ENCODE measurements around the gene EMC10.

The EMC10 gene

DNA sequence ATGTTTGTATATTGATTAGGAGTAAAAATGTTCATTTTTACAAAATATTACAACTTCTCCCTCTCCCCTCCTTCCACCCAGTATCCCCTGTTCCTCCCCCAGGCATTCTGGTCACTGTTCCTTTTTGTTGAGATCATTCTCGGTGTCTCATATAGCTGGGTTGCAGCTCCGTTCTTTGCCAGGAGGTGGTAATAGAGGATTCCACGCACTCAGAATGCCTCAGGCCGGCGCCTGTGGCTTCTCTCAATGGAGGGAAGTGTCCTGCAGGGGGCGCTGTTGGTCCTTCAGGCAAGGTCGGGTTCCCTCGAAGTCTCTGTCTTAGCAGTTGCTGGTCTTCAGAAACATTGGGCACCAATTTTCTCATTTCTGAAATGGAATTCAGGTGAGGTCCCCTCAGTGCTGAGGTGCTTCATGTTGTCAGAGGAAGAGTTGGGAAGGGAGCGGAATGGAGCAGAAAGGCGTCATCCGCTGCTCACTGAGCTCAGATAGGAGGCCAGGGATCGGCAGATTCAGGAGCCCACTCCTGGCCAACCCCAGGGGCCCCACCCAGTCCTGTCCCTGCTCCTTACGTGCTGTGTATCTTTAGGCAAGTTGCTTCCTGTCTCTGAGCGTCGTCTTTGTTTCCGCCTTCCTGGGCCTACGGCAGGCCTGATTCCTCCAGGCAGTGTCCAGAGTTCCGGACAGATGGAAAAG, 10.7 kb downstream of the EMC10 start:
- DNase-seq (ENCODE audit: extremely low spot score), result no peak
- ChIA-PET CTCF (interaction anchor here (0.7 to 1.3 kb wide), 2 partner anchors 13 to 118 kb away, joined by 3 to 4 read pairs; no protein-coding TSS in a partner anchor), POLR2A (no interaction called here)
- TF ChIP-seq, protein P1, sequence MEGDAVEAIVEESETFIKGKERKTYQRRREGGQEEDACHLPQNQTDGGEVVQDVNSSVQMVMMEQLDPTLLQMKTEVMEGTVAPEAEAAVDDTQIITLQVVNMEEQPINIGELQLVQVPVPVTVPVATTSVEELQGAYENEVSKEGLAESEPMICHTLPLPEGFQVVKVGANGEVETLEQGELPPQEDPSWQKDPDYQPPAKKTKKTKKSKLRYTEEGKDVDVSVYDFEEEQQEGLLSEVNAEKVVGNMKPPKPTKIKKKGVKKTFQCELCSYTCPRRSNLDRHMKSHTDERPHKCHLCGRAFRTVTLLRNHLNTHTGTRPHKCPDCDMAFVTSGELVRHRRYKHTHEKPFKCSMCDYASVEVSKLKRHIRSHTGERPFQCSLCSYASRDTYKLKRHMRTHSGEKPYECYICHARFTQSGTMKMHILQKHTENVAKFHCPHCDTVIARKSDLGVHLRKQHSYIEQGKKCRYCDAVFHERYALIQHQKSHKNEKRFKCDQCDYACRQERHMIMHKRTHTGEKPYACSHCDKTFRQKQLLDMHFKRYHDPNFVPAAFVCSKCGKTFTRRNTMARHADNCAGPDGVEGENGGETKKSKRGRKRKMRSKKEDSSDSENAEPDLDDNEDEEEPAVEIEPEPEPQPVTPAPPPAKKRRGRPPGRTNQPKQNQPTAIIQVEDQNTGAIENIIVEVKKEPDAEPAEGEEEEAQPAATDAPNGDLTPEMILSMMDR (IDR thresholded peaks at IDR 0.05; ENCODE audit: control extremely low read depth, extremely low read depth, low read depth, missing control alignments), result peak; percentile 32

DNA sequence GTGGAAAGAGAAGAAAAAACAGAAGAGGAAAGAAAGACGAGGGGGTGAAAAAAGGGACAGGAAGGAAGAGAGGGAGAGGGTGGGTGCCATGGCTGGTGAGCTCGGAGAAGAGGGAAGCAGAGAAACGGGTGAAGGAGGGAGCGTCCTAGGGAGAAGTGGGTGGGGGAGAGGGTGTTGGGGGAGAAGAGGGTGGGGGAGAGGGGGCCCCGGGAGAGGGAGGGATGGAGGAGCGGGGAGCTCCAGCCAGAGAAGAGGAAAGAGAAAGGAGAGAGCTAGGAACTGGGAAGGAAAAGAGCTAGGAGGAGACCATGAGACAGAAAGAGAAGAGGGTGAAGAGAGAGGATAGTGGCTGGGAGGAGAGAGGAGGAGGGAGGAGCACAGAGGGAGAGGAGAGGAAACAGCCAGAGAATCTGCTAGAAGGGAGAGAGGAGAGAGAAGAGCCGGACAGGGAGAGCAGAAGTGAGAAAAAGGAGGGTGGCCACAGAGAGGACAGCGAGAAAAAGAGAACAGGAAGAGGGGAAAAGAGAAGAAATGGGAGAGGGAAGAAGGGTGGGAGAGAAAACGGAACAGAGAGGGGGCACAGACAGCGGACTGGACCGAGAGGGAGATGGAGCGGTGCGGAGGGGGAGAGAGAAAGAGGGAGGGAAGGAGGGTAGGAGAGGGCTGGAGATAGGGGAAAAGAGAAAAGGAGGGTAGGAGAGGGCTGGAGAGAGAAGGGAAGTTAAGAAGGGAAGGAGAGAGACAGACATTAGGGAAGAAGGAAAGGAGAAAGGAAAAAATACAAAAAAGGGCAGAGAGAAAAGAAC, 12.3 kb downstream of the EMC10 start:
- CTCF ChIA-PET, result no interaction called here
- TF ChIP-seq, protein P1 (IDR thresholded peaks at IDR 0.05; ENCODE audit: control extremely low read depth, extremely low read depth, low read depth, missing control alignments), result no peak
- no peak for DNase-seq (ENCODE audit: extremely low spot score)

DNA sequence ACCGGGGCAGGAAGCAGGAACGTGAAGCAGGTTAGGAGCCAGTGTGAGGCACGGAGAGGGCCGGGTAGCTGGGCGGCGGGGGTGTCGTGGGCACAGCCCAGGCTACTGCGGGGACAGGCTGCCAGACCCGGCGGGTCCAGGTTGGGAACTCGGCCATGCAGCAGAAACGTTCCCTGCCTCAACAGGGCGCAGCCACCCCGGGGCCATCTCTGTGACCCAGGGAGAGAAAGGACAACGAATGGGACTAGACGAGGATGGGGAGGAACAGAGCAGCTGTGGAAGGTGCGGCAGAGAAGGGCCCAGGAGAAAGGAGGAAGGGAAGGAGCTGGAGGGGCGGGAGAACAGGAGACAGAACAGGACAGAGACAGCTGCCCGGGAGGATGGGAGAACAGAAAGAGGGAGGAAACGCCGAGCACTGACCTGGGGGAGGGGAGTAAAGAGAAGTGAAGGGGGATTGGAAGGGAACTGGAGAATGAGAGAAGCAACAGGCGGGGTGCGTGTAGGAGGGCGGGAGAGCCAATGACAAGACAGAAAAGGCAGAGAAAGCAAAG, 13.2 kb downstream of the EMC10 start:
- ChIA-PET POLR2A (no interaction called here), CTCF (interaction anchor here (1.1 kb wide), 1 partner anchor 29 kb away, joined by 3 read pairs; no protein-coding TSS in a partner anchor)
- no peak for DNase-seq (ENCODE audit: extremely low spot score)
- TF ChIP-seq, protein P1 (IDR thresholded peaks at IDR 0.05; ENCODE audit: control extremely low read depth, extremely low read depth, low read depth, missing control alignments), result no peak

More for the DNA sequence above, 12.3 kb downstream of the EMC10 start:
- POLR2A ChIA-PET, result interaction anchor here (0.6 to 0.7 kb wide), 2 partner anchors 10 to 28 kb away, joined by 3 to 4 read pairs; no protein-coding TSS in a partner anchor

DNA sequence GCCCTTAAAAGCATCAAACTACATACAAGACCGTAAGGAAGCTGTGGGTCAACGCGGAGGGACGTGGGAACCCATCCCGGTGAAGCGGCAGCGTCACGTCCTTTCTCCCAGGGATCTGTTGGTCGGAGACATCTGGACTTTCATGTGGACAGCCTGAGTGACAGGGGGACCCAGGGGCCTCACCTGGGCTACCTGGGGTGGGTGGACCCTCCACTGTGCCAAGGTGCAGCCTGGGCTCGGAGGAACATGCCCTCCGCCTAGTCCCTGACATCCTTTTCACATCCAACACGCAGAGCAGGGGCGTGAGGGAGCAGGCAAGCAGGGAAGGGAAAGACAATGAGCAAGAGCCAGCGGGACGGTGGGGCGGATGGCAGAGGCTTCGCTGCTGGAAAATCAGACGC, 14.1 kb downstream of the EMC10 start:
- ChIA-PET POLR2A (no interaction called here), CTCF (no interaction called here)
- DNase-seq (ENCODE audit: extremely low spot score), result no peak
- TF ChIP-seq, protein P1 (IDR thresholded peaks at IDR 0.05; ENCODE audit: control extremely low read depth, extremely low read depth, low read depth, missing control alignments), result no peak

DNA sequence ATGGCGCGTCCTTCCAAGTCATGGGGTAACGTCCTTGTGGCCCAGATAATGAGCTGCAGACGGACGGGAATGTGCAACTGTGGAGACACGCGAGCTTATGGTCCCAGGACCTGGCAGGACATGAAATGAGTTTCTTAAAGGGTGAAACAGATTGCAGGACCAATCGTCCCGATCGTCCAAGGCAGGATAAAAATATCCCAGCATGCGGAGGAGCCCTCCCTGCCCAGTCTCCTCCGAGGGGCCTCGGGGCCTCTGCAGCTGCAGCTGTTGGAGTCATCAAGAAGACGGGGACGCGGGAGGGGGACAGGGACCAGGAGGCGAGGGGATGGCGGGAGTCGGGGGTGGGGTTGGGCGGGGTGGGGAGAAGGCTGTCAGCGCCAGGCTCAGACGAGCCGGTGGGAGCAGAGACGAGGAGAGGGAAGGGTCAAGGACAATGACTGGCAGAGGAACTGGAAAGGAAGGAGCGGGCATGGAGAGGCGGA, 14.7 kb downstream of the EMC10 start:
- TF ChIP-seq, protein P1 (IDR thresholded peaks at IDR 0.05; ENCODE audit: control extremely low read depth, extremely low read depth, low read depth, missing control alignments), result no peak
- ChIA-PET POLR2A (no interaction called here), CTCF (interaction anchor here (1.0 kb wide), 1 partner anchor 31 kb away, joined by 3 read pairs; no protein-coding TSS in a partner anchor)
- DNase-seq (ENCODE audit: extremely low spot score), result no peak

DNA sequence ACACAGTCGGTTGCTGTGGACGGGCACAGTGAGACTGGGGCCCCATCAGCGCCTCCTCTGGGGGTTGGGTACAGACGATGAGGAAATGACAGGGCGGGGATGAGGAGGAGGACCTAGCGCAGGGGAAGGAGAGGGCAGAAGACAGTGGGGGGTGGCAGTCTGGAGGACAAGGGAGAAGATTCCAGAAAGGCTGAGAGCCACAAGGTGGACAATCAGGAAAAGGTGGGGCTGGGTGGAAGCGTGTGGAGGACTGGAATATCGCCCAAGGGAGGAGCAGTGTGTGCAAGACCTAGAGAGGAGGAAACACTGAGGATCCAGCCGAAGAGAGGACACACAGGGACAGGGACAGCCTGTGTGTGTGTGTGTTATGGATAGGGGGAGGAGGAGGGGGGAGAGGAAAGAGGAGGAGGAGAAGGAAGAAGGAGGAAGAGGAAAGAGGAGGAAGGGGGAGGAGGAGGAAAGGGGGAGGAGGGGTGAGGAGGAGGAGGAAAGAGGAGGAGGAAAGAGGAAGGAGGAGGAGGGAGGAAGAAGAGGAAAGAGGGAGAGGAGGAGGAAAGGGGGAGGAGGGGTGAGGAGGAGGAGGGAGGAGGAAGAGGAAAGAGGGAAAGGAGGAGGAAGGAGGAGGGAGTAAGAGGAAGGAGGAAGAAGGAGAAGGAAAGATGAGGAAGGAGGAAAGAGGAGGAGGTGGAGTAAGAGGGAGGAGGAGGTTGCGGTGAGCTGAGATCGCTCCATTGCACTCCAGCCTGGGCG, 16.2 kb downstream of the EMC10 start:
- TF ChIP-seq, protein P1 (IDR thresholded peaks at IDR 0.05; ENCODE audit: control extremely low read depth, extremely low read depth, low read depth, missing control alignments), result no peak
- CTCF ChIA-PET, result no interaction called here
- no peak for DNase-seq (ENCODE audit: extremely low spot score)
- POLR2A ChIA-PET, result no interaction called here
